GM21737 (cell line): ENCODE data around the gene ZNF200.
"Not testable (repeated sequence)": the region's sequence is repeated elsewhere in the genome, so short reads cannot be mapped to it uniquely, and the experiment has no call there.

Experiments
- ATAC-seq: cut with Tn5 transposase; IDR thresholded peaks from one replicate; pipeline ENCODE4 v1.9.1; 2021; ENCODE audit warnings: mild to moderate bottlenecking, moderate library complexity; ENCODE audit not compliant: unreplicated experiment

ZNF200 gene

GRCh38 chr16:3234857-3235561 lies at the start of gene ZNF200:
TSS of gene ZNF200 (minus strand) at chr16:3235158. CDS start at chr16:3233755, 1,403 bp downstream.
- ATAC-seq = peak; percentile 92

GRCh38 chr16:3283543-3284447 lies 48.8 kb upstream of the ZNF200 start:
- no peak for ATAC-seq

DNA sequence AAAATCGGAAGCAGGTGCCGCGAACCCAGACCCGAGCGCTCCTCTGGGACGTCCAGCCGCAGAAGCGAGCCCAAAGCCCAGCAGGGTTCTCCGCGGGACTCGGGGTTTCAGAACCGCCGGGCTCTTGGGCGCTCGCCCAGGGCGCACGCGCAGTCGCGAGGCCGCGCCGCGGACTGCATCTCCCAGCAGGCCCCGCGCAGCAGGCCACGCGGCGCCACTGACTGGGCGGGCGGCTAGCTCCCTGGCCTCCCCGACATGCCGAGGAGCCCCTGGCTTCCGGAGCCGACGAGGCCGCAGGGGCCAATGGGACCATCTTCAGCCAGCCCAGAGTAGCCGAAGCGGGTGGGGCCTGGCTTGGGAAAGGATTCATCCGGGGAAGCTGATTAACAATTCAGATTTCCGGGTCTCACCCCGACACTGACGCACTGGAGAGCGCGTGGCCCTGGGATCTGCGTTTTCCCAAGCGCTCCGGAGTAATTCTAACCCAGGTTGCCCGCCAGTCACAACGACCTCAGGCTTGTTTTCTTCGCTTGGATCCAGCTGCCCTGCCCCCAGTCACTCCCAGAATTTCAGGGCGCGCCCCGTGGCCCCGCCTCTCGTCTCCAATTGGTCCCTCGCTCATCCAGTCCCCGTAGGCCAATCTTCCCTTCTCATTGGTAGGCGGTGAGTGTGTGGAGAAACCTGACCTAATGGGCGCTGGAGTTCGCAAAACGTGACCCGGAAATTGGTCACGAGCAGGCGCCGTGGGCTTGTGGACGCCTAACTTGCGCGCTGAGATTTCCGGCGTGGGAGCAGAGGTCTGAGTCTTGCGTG lies 48.0 kb upstream of the ZNF200 start, which contains the start of gene ZNF263:
ZNF263 (plus strand) TSS at position 762 of the 813 bp plus-strand sequence. CDS start 328 bp downstream, outside the sequence.
- ATAC-seq = peak; percentile 81

GRCh38 chr16:3282103-3282729 lies 47.3 kb upstream of the ZNF200 start:
- peak; percentile 19 for ATAC-seq

- ATAC-seq = no peak
Measured at GRCh38 chr16:3281222-3281820, 46.4 kb upstream of the ZNF200 start.

- no peak for ATAC-seq
Measured at GRCh38 chr16:3276679-3277078, 41.7 kb upstream of the ZNF200 start.

- no peak for ATAC-seq
Measured at GRCh38 chr16:3274947-3275346, 40.0 kb upstream of the ZNF200 start.

DNA sequence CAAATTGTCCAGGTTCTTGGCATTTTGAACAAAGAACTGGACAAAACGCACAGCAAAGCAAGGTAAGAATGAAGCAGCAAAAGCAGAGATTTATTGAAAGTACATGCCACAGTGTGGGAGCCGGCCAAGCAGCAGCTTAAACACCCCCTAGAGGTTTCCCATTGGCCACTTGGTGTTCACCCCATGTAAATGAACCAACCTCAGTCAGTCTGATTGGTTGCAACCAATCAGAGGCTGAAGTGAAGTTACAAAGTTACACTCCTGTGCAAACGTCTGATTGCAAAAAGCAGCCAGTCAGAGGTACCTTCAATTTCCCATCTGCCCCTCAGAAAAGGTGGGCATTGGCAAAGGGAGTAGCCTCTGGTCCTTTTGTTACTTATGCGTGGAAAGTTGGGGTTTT lies 39.5 kb upstream of the ZNF200 start:
- no peak for ATAC-seq

GRCh38 chr16:3271281-3271680 lies 36.3 kb upstream of the ZNF200 start:
- not testable (repeated sequence) for ATAC-seq

DNA sequence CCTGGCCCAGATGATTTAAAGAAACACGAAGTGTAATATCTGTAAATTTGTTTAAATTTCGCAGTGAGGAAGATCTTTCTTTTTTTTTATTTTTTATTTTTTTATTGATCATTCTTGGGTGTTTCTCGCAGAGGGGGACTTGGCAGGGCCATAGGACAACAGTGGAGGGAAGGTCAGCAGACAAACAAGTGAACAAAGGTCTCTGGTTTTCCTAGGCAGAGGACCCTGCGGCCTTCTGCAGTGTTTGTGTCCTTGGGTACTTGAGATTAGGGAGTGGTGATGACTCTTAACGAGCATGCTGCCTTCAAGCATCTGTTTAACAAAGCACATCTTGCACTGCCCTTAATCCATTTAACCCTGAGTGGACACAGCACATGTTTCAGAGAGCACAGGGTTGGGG lies 35.8 kb upstream of the ZNF200 start:
- not testable (repeated sequence) for ATAC-seq

GRCh38 chr16:3268294-3268693 lies 33.3 kb upstream of the ZNF200 start:
- no peak for ATAC-seq

GRCh38 chr16:3266873-3267537 lies 32.0 kb upstream of the ZNF200 start:
- ATAC-seq = no peak

DNA sequence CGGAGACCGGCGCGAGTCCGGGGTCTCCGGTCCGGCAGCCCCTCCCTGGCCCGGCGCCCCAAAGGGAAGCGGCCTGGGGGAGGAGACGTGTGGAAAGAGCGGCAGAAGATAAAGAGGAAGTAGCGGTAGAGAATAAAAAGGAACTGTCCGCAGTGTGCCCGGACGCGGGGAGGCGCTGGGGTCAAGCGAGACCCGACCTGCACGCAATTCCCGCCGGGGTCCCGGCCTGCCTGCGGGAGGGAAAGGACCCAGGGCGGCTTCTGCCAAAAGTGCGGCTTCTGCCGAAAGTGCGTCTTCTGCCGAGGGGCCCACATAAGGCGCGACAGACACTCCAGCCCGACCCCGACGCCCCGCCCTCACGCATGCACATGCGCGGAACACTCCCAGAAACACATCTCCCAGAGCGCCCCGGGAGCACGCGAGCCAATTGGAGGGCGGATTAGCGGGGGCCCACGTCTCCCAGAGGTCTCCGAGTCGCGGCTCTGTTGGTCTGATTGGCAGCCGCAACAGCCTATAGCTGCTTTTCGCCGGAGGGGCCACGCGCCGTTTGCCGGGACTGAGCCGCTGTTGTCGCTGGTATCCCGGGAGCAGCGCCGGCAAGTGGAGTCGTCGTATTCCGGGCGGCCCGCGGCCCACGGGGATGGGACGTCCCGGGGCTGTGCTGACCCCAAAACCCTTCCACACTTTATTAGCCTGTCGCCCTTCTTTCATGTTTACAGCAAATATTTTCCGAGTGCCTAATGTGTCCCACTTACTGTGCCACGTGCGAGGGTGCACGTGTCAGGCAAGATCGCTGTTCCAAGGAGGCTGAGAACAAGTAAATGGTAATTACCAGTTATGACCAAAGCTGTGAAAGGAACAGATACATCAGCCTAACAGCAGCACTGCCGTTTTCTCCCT lies 29.4 kb upstream of the ZNF200 start:
- ATAC-seq = peak; percentile 76

DNA sequence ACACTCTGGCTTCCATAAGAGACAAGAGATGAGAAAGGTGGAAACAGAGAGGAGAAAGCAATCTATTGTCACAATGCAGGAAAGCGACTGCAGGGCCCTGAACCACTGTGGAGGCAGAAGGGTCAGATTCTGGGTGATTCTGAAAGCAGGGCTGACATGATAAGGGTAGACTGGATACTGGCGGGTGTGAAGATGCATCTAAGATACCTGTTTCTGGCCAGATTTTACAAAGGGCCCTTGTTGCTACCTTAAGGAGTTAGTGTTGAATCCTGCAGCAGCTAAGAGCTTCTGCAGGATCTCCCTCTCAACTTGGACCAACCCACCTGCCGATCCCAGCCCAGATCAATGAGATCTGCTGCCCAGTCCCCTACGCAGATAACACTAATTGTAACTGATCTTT lies 27.6 kb upstream of the ZNF200 start:
- no peak for ATAC-seq

DNA sequence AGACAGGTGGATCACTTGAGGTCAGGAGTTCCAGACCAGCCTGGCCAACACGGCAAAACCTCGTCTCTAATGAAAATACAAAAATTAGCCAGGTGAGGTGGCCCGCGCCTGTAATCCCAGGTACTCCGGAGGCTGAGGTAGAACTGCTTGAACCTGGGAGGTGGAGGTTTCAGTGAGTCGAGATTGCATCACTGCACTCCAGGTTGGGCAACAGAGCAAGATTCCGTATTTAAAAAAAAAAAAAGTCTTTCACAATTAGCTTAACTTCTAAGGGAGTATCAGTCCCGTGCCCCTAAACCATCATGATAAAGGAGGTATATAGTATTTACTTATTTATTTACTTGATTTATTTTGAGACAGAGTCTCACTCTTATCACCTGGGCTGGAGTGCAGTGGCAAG lies 24.9 kb upstream of the ZNF200 start:
- ATAC-seq = no peak

- ATAC-seq = no peak
Measured at GRCh38 chr16:3256866-3257465, 22.0 kb upstream of the ZNF200 start.

GRCh38 chr16:3256146-3256865 lies 21.3 kb upstream of the ZNF200 start, which contains the start of gene MEFV:
TSS of gene MEFV (minus strand) at chr16:3256633. CDS start at chr16:3256587, 46 bp downstream.
- ATAC-seq = no peak
